A549 treated with AZD9567 at 1 μM for 4 hours (cell line): ENCODE results near the gene IRF8. TPM values are rescaled to one million over a fixed set of nuclear protein-coding genes. Genes with fewer than 3 reads are reported as not detected.

Experiments
- total RNA-seq: library from RNA; stranded (reverse); fragments of 200-300 nt; extraction: Qiagen RNA extraction; gene quantifications from 5 replicates; pipeline ENCODE4 v1.2.3, GENCODE V29; 2022; ENCODE audit not compliant: insufficient read depth

The IRF8 gene
- total RNA-seq = 0.26 to 0.31 TPM (median 0.28 TPM) in 4 of 5 replicates, not detected in the other

GRCh38 chr16:85898521-85899442, at the start of gene IRF8:
TSS of gene IRF8 (plus strand) at chr16:85899162. CDS start at chr16:85903016, 3,854 bp downstream.

Other genes starting within 250 kb of the IRF8 start
- gene GINS2, start 210.2 kb upstream of the IRF8 start, total RNA-seq = 28.6 to 32.0 TPM (median 30.9 TPM) in 5 replicates
- 11.0 to 16.3 TPM (median 13.0 TPM) in 5 replicates for gene C16orf74, start 148.1 kb upstream of the IRF8 start, total RNA-seq
- 69.0 to 74.6 TPM (median 73.8 TPM) in 5 replicates for gene EMC8, start 99.6 kb upstream of the IRF8 start, total RNA-seq
- 806 to 830 TPM (median 811 TPM) in 5 replicates for gene COX4I1, start 99.5 kb upstream of the IRF8 start, total RNA-seq